Right lobe of liver (tissue), 4 donors: ENCODE measurements around the gene AQR.

ENCODE experiments used
- POLR2A ChIP-seq: fragments of 450-650 bp; IDR thresholded peaks from one replicate; pipeline ENCODE4 v1.6.1; 2017; ENCODE audit warnings: antibody characterized with exemption, mild to moderate bottlenecking
- TF ChIP-seq, protein P1 (sequence below), 4 donors: fragments of 200-600 bp in 3 of 4; fragments of 450-650 bp in 1 of 4; IDR thresholded peaks; one replicate each; pipeline versions ENCODE4 v1.5.1 to v1.8.0; 2016 to 2022; ENCODE audit warnings: antibody characterized with exemption in 4 of 4, mild to moderate bottlenecking in 2 of 4
- donor health status: DM: no; HTN: no; CAD: no.
- donor health status: DM: no; HTN: no; CAD: no.
- donor health status: DM: no; HTN: yes; CAD: no.

GRCh38 chr15:34886134-34886533 lies 83.4 kb downstream of the AQR start:
- TF ChIP-seq, protein P1, sequence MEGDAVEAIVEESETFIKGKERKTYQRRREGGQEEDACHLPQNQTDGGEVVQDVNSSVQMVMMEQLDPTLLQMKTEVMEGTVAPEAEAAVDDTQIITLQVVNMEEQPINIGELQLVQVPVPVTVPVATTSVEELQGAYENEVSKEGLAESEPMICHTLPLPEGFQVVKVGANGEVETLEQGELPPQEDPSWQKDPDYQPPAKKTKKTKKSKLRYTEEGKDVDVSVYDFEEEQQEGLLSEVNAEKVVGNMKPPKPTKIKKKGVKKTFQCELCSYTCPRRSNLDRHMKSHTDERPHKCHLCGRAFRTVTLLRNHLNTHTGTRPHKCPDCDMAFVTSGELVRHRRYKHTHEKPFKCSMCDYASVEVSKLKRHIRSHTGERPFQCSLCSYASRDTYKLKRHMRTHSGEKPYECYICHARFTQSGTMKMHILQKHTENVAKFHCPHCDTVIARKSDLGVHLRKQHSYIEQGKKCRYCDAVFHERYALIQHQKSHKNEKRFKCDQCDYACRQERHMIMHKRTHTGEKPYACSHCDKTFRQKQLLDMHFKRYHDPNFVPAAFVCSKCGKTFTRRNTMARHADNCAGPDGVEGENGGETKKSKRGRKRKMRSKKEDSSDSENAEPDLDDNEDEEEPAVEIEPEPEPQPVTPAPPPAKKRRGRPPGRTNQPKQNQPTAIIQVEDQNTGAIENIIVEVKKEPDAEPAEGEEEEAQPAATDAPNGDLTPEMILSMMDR (IDR thresholded peaks at IDR 0.05), result no peak
- TF ChIP-seq POLR2A, result no peak
